Ascending aorta (tissue), 2 donors: ENCODE results near the gene SREK1IP1. TPM values are rescaled to one million over a fixed set of nuclear protein-coding genes. Genes with fewer than 3 reads are reported as not detected.
A peak's percentile ranks its signal among the peaks of the same experiment; 100 is the strongest.

Source experiments
- DNase-seq, 2 donors: peaks; one replicate each; pipeline ENCODE4 v3.0.0-alpha.2; 2019; ENCODE audit warnings: low spot score in 2 of 2
- H3K27ac ChIP-seq, 2 donors: fragments of 200-600 bp; sonication (generic); one replicate each; pipeline ENCODE4 v1.5.1; 2016 to 2017; ENCODE audit warnings: mild to moderate bottlenecking in 1 of 2
- H3K27me3 ChIP-seq: fragments of 200-600 bp; sonication (generic); one replicate; pipeline ENCODE4 v1.5.1; 2017
- H3K36me3 ChIP-seq, 2 donors: fragments of 200-600 bp; sonication (generic); one replicate each; pipeline ENCODE4 v1.5.1; 2016
- H3K4me1 ChIP-seq, 2 donors: fragments of 200-600 bp; sonication (generic); one replicate each; pipeline ENCODE4 v1.5.1; 2016 to 2017; ENCODE audit warnings: mild to moderate bottlenecking in 1 of 2
- H3K4me3 ChIP-seq, 2 donors: fragments of 200-600 bp; sonication (generic); one replicate each; pipeline ENCODE4 v1.5.1; 2016 to 2017; ENCODE audit warnings: mild to moderate bottlenecking in 1 of 2
- H3K9me3 ChIP-seq, 2 donors: fragments of 200-600 bp; sonication (generic); one replicate each; pipeline ENCODE4 v1.5.1; 2016
- intact Hi-C: fragments of 100-400 bp; cut with DNase I; formaldehyde crosslinking; loops from one replicate; pipeline ENCODE4 v1.15.1; 2023
- total RNA-seq: library from RNA; depleted of rRNA; stranded (reverse); fragments of >200 nt; gene quantifications from one replicate; pipeline ENCODE4 v1.1.0, GENCODE V29; 2016
- TF ChIP-seq, protein P1 (sequence below), 3 experiments: fragments of 200-600 bp in 2 of 3; fragments of 450-650 bp in 1 of 3; sonication (generic) in 2 of 3; IDR thresholded peaks; one replicate each; pipeline ENCODE4 v1.5.1; 2016 to 2019; ENCODE audit warnings: antibody characterized with exemption in 3 of 3, mild to moderate bottlenecking in 1 of 3, moderate library complexity in 1 of 3

SREK1IP1 gene
- total RNA-seq, 1 donor from 2014 or later = 7.9 TPM

DNA sequence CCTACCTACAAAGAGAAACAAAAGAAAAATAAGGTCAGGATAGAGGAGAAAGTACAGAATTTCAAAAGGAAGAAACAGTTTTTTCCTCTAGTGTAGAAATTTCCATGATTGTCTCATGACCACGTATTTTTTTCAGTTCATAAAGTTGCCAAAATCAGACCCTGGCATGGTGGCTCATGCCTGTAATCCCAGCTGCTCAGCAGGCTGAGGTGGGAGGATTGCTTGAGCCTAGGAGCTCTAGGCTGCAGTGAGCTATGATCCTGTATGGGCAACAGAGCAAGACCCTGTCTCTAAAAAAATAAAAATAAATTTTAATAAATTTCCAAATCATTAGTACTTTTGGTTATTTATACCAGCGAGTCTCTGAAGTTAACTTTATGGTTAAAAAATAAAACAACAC lies 38.0 kb upstream of the SREK1IP1 start:
- no peak overlapping the region for H3K4me3 ChIP-seq
- peaks cover 0 to 11% of the 10 kb centered on the region in 2 donors for H3K36me3 ChIP-seq
- no peaks in the 10 kb centered on the region for H3K27me3 ChIP-seq
- intact Hi-C loops = no loop called here
- no peak overlapping the region for H3K27ac ChIP-seq
- no peaks in the 10 kb centered on the region for H3K4me1 ChIP-seq
- no peak for DNase-seq
- TF ChIP-seq, protein P1, sequence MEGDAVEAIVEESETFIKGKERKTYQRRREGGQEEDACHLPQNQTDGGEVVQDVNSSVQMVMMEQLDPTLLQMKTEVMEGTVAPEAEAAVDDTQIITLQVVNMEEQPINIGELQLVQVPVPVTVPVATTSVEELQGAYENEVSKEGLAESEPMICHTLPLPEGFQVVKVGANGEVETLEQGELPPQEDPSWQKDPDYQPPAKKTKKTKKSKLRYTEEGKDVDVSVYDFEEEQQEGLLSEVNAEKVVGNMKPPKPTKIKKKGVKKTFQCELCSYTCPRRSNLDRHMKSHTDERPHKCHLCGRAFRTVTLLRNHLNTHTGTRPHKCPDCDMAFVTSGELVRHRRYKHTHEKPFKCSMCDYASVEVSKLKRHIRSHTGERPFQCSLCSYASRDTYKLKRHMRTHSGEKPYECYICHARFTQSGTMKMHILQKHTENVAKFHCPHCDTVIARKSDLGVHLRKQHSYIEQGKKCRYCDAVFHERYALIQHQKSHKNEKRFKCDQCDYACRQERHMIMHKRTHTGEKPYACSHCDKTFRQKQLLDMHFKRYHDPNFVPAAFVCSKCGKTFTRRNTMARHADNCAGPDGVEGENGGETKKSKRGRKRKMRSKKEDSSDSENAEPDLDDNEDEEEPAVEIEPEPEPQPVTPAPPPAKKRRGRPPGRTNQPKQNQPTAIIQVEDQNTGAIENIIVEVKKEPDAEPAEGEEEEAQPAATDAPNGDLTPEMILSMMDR (IDR thresholded peaks at IDR 0.05) = no peak
- H3K9me3 ChIP-seq = no peaks in the 10 kb centered on the region

DNA sequence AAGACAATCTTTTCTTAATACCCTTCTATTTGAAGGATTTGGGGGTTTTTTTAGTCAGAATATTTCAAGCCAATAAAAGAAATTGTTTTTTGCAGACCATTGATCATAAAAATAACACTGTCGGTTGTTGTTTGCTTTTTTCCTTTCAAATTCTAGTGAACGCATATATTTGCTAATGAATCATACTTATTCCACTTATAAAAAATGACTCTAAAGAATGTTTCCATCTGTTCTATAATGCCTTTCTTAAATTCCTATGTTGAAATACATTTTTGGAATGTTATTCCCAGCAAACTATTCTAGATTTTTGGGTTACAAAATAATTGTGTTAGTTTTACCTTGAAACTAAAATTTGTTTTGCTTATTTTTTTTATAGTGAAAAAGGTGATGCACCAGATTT lies 32.4 kb upstream of the SREK1IP1 start:
- H3K27ac ChIP-seq = no peak overlapping the region
- H3K4me1 ChIP-seq = no peaks in the 10 kb centered on the region
- no peaks in the 10 kb centered on the region for H3K9me3 ChIP-seq
- H3K36me3 ChIP-seq = peaks cover 0 to 11% of the 10 kb centered on the region in 2 donors
- H3K27me3 ChIP-seq = no peaks in the 10 kb centered on the region
- intact Hi-C loops = no loop called here
- H3K4me3 ChIP-seq = no peak overlapping the region
- TF ChIP-seq, protein P1 (IDR thresholded peaks at IDR 0.05) = no peak
- DNase-seq = no peak

DNA sequence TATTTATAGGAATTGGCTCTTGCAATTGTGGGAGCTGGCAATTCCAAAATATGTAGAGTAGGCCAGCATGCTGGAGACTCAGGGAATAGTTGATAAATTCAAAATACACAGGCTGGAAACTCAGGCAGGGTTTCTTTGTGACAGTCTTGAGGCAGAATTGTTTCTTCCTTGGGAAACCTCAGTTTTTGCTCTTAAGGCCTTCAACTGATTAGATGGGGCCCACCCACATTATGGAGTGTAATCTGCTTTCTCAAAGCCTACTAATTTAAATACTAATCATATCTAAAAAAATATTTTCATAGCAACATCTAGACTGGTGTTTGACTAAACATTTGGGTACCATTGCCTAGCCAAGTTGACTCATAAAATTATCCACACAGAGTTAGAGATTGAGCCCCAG lies 27.8 kb upstream of the SREK1IP1 start:
- Histone ChIP-seq H3K4me1 (no peaks in the 10 kb centered on the region), H3K36me3 (no peaks in the 10 kb centered on the region), H3K27ac (no peak overlapping the region), H3K9me3 (no peaks in the 10 kb centered on the region), H3K27me3 (no peaks in the 10 kb centered on the region), H3K4me3 (no peak overlapping the region)
- no peak for DNase-seq
- TF ChIP-seq, protein P1 (IDR thresholded peaks at IDR 0.05) = no peak
- intact Hi-C loops = no loop called here

DNA sequence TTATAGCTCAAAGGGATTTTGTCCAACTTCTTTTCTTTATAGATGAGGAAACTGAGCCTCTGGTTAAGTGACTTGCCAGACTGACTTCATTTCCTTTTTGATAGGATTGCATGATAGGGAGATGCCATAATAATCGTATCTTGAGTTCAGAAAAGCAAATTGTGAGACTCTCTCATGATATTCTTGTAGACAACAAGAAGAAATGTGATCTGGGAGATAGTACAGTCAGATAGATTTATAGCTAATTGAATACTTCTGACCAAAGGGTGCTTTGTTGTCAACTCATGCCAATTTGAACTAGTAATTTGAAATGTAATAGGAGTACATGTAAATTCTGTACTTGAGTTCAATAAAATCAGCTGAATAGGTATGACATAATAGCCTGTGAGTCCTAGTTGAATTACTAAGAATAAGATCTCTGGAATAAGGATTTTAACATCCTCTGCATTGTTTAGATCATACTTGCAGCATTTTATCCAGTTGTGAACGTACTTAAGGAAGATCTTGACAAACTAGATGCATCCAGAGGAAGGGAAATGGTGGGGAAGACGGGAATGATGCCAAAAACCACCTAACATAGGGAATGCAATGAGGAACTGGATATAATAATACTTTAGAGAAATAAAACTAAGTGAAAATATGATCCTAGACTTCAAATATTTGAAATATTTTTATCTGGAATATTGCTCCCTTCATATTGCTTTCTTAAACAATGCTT lies 25.7 kb upstream of the SREK1IP1 start:
- peak overlapping the region in 1 of 2 donors; percentile 19 for H3K27ac ChIP-seq
- no peaks in the 10 kb centered on the region for H3K9me3 ChIP-seq
- H3K4me3 ChIP-seq = no peak overlapping the region
- DNase-seq = no peak
- intact Hi-C loops = no loop called here
- H3K36me3 ChIP-seq = no peaks in the 10 kb centered on the region
- TF ChIP-seq, protein P1 (IDR thresholded peaks at IDR 0.05) = no peak
- no peaks in the 10 kb centered on the region for H3K27me3 ChIP-seq
- no peaks in the 10 kb centered on the region for H3K4me1 ChIP-seq

DNA sequence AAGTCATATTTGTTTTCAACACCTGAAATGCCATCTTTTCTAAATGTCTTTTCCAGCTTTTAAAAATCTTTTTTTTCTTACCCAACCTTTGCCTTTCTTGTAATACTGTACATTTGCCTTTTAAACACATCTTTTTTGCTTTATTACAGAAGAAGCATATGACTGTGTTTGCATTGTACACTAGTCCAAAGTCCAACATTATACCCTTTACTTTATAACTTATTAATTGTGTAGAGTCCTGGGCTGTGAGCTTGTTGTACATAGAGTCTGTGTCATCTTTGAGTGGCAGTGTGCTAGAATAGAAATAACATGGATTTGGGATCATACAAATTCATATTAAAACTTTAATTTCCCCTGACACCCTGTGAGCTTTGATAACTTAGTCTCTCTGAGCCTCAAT lies 24.0 kb upstream of the SREK1IP1 start:
- no peak overlapping the region for H3K27ac ChIP-seq
- H3K4me1 ChIP-seq = no peaks in the 10 kb centered on the region
- no peak for DNase-seq
- TF ChIP-seq, protein P1 (IDR thresholded peaks at IDR 0.05) = no peak
- H3K9me3 ChIP-seq = no peaks in the 10 kb centered on the region
- H3K36me3 ChIP-seq = peaks cover under 1 to 3% of the 10 kb centered on the region in 2 donors
- H3K4me3 ChIP-seq = no peak overlapping the region
- no peaks in the 10 kb centered on the region for H3K27me3 ChIP-seq
- intact Hi-C loops = no loop called here
